Kidney epithelial cell (primary cell): ENCODE measurements around the gene TMEM108. TPM values are rescaled to one million over a fixed set of nuclear protein-coding genes. Genes with fewer than 3 reads are reported as not detected.

ENCODE experiments used
- DNase-seq: peaks from one replicate; pipeline ENCODE4 v3.0.0-alpha.2; 2010; ENCODE audit warnings: low read depth
- H3K27me3 ChIP-seq: 2 replicates; pipeline ENCODE4 v1.6.0; 2011; ENCODE audit warnings: low read length; ENCODE audit not compliant: control insufficient read depth, insufficient read depth
- H3K36me3 ChIP-seq: 2 replicates; pipeline ENCODE4 v1.5.1; 2011; ENCODE audit warnings: low read length; ENCODE audit not compliant: control insufficient read depth, insufficient read depth
- H3K4me3 ChIP-seq: 2 replicates; pipeline ENCODE4 v1.5.1; 2011; ENCODE audit warnings: low read depth, mild to moderate bottlenecking, control low read depth, low read length
- total RNA-seq: library from RNA; depleted of rRNA; stranded (reverse); fragments of >200 nt; gene quantifications from 2 replicates; pipeline ENCODE4 v1.2.3, GENCODE V29; 2015
- TF ChIP-seq, protein P1 (sequence below): IDR thresholded peaks from 2 replicates; pipeline ENCODE4 v1.5.1; 2011; ENCODE audit warnings: mild to moderate bottlenecking, moderate library complexity, low read length, control low read depth, inconsistent platforms; ENCODE audit not compliant: insufficient read depth, poor library complexity, severe bottlenecking

Gene TMEM108
- total RNA-seq, 1 donor from 2014 or later: 4.4 TPM

DNA sequence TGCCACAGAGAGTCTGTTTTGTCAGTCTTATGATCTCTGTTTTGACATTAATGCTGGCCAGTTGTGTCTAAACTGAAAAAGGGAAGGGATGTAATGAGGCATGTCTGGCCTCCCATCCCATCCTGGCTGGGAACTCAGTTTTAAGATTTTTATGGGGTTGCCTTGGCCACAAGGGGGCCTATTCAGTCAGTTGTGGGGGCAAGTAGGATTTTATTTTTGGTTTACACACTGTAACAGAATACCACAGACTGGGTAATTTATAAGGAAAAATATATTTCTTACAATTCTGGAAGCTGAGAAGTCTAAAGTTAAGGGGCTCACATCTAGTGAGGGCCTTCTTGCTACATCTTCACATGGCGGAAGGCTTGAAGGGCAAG lies 129.8 kb downstream of the TMEM108 start:
- no peak overlapping the region for H3K4me3 ChIP-seq
- TF ChIP-seq, protein P1, sequence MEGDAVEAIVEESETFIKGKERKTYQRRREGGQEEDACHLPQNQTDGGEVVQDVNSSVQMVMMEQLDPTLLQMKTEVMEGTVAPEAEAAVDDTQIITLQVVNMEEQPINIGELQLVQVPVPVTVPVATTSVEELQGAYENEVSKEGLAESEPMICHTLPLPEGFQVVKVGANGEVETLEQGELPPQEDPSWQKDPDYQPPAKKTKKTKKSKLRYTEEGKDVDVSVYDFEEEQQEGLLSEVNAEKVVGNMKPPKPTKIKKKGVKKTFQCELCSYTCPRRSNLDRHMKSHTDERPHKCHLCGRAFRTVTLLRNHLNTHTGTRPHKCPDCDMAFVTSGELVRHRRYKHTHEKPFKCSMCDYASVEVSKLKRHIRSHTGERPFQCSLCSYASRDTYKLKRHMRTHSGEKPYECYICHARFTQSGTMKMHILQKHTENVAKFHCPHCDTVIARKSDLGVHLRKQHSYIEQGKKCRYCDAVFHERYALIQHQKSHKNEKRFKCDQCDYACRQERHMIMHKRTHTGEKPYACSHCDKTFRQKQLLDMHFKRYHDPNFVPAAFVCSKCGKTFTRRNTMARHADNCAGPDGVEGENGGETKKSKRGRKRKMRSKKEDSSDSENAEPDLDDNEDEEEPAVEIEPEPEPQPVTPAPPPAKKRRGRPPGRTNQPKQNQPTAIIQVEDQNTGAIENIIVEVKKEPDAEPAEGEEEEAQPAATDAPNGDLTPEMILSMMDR: no peak
- DNase-seq: no peak
- H3K27me3 ChIP-seq: no peaks in the 10 kb centered on the region
- no peaks in the 10 kb centered on the region for H3K36me3 ChIP-seq

DNA sequence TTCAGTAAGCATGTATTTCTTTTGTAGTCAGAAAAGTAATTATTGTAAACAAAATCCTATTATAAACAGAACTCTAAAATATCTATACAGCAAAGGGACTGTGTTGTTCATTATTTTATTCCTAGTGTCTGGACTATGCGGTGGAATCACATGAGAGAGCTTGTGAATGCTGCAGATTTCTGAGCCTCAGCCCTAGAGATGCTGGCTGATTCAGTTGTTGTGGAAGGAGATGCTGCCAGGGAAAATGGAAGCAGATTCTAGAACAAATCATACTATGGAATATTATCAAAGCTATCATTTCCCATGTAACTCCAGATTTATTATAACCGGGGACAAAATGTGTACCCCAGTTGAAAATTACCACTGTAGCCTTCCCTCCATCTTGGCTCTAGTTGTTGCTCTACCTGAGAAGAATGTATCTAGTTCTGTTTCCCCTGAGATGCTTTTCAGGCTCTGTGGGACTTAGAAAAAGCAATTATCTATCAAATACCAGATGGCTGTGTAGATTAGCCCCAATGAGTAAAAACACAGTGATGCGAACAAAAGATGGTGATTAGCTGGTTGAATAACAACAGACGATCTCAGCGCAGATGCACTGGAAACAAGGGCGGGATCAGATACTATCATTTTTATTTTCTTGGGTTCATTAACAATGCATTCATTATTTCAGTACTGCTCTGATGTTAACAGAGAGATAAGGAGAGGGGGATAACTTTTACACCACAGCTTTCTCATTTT lies 131.3 kb downstream of the TMEM108 start:
- TF ChIP-seq, protein P1: no peak
- DNase-seq: no peak
- Histone ChIP-seq H3K27me3 (no peaks in the 10 kb centered on the region), H3K36me3 (no peaks in the 10 kb centered on the region), H3K4me3 (no peak overlapping the region)

DNA sequence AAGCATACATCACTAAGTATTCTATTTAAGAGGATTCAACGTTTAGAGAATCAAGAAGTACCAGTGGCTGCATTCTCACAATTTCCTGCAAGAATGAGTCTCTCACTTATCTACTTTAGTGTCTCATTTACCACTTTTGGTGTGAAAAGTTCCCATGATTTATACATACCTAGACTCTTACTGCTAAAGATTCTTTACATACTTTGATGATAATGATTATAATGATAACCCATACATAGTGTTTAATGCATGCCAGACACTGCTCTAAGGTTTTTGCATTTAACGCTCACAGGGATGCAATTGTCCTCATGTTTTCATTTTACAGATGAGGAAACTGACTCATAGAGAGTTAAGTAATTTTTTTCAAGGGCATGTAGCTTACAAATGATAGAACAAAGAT lies 133.6 kb downstream of the TMEM108 start:
- no peak for DNase-seq
- Histone ChIP-seq H3K4me3 (no peak overlapping the region), H3K36me3 (no peaks in the 10 kb centered on the region), H3K27me3 (no peaks in the 10 kb centered on the region)
- TF ChIP-seq, protein P1: no peak

DNA sequence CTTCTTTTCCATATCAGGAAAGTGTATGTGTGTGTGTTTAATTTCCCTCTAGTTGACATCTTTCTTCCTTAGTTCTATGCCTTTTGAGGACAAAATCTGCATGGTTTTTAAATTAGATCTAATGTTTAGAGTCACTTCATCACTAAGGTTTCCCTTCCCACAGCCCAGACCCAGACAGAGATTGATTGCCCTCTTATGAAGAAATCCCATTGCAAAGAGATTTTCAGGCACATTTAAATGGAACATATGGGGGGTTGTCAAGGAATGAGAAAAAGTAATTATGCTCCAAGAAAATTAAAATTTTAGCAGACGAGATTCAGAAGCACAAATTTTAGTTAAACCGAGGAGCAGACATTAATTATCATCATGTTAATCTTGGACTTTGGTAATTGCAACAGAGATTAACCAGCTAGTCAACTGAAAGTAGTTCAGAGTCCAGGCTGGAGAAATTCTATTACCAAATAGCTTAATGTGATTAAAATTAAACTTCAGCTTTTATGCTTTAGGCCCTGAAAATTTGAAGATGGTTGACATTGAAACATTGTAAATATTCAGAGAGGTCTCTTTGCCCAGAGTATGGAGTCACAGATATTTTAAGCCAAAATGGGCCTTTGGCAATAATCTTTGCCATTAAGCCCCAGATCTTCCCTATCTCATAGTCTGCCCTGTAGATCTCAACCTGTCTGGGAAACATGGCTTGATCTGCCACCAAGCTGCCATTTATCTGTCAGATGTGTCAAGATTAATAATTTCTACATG lies 143.4 kb downstream of the TMEM108 start:
- Histone ChIP-seq H3K27me3 (no peaks in the 10 kb centered on the region), H3K4me3 (no peak overlapping the region), H3K36me3 (no peaks in the 10 kb centered on the region)
- TF ChIP-seq, protein P1: no peak
- DNase-seq: no peak

DNA sequence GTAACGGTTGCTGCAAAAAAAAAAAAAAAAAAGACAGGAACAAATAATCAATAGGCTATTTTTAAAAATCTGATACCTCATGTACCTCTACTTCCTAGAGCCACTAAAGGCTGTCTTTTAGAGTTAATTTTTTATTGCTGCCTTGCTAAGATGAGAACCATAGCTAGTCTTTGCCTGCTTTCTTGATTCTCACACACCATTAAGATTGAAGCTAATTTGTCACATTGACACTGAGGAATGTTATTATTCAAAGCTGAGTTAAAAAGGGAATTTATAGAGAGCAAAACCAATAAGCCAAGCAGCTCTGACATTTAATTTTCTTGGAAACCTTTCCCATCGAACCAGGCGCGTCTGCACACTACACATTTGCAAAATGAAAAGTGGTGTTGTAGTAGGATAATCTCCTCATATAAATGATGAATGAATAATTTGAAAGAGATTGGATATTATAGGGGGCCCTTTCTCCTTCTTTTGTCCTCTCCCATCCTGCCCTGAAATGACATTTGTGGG lies 149.7 kb downstream of the TMEM108 start:
- Histone ChIP-seq H3K36me3 (no peaks in the 10 kb centered on the region), H3K4me3 (no peak overlapping the region), H3K27me3 (no peaks in the 10 kb centered on the region)
- DNase-seq: no peak
- TF ChIP-seq, protein P1: no peak
